Astrocyte (in vitro differentiated cells and primary cell): ENCODE measurements around the gene TBX2.

Source experiments
- CTCF ChIP-seq: IDR thresholded peaks from 2 replicates; pipeline ENCODE4 v1.5.1; 2011; ENCODE audit warnings: low read depth, mild to moderate bottlenecking, inconsistent platforms, low read length, moderate library complexity; ENCODE audit not compliant: insufficient read depth
- EZH2 ChIP-seq: IDR thresholded peaks from 2 replicates; pipeline ENCODE4 v1.6.1; 2012; ENCODE audit warnings: mild to moderate bottlenecking, low read length, inconsistent platforms; ENCODE audit not compliant: insufficient read depth

DNA sequence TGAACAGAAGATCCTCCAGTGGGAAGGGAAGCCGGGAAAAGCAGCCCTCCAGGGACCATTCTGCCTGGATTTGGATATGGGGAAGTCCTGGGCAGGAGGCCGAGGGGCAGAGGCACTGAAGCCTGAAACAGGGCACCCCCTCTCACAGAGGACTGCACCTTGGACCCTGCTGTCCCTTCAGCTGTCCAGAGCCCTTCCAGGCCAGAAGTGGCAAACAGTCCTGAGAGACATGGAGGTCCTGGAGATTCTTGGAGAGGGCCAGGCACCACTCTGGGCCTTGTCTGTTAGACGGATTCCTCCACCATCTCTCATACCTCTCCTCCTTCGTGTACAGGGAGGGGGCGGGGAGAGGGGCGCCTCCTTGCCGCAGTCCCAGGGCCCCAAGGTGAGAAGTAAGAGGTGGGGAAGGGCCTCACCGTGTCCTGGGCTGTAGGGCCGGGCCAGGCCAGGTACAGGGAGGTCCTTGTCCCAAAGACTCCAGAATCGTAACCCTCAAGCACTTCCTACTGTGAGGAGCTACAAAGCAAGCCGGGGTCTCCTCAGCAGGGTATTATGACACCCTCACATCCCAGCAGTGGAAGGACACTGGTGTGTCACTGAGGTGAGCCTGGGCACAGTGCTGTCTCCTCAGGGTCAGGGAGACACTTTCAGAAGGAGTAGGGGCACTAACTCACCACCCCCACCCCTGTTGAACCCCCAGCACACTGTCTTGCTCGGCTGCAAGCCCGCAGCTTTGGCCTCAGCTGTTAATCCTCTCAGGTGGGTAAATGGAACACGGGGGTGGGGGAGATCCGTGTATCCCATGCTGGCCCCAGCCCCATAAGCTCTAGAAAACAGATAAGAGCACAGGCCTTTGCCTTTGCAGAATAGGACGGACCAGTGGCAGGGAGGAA lies 16.6 kb upstream of the TBX2 start:
- no peak for TF ChIP-seq CTCF
- TF ChIP-seq EZH2, result no peak
